SK-N-SH treated with all-trans-retinoic acid at 6 μM for 48 hours (cell line): Measurements from ENCODE around the gene NSUN7.

Source experiments
- ARNTL ChIP-seq: fragments of 450-650 bp; formaldehyde crosslinking; IDR thresholded peaks from 2 replicates; pipeline ENCODE4 v1.5.0; 2020; ENCODE audit warnings: low read depth, mild to moderate bottlenecking, moderate library complexity, borderline replicate concordance
- CREB5 ChIP-seq: fragments of 250-450 bp; sonication (Bioruptor Pico); IDR thresholded peaks from 2 replicates; pipeline ENCODE4 v1.5.1; 2020; ENCODE audit warnings: low read depth, mild to moderate bottlenecking, moderate library complexity
- CSRNP3 ChIP-seq: fragments of 250-450 bp; sonication (Bioruptor Pico); IDR thresholded peaks from 2 replicates; pipeline ENCODE4 v1.5.1; 2021; ENCODE audit warnings: mild to moderate bottlenecking, moderate library complexity
- PATZ1 ChIP-seq: fragments of 250-450 bp; sonication (Bioruptor Pico); IDR thresholded peaks from 2 replicates; pipeline ENCODE4 v1.8.0; 2020; ENCODE audit warnings: mild to moderate bottlenecking, moderate library complexity, borderline replicate concordance
- PPARA ChIP-seq: fragments of 250-450 bp; sonication (Bioruptor Pico); IDR thresholded peaks from 2 replicates; pipeline ENCODE4 v1.5.0; 2020; ENCODE audit warnings: mild to moderate bottlenecking, borderline replicate concordance
- RARB ChIP-seq: fragments of 250-450 bp; sonication (Bioruptor Pico); IDR thresholded peaks from 2 replicates; pipeline ENCODE4 v1.8.0; 2021; ENCODE audit warnings: mild to moderate bottlenecking, moderate library complexity
- TCF4 ChIP-seq: fragments of 250-450 bp; sonication (Bioruptor Pico); IDR thresholded peaks from 2 replicates; pipeline ENCODE4 v1.8.0; 2021; ENCODE audit warnings: mild to moderate bottlenecking, moderate library complexity, borderline replicate concordance
- TSHZ2 ChIP-seq: fragments of 250-450 bp; sonication (Bioruptor Pico); IDR thresholded peaks from 2 replicates; pipeline ENCODE4 v1.5.0; 2020; ENCODE audit warnings: mild to moderate bottlenecking, moderate library complexity
- ZC3H10 ChIP-seq: fragments of 250-450 bp; sonication (Bioruptor Pico); IDR thresholded peaks from 2 replicates; pipeline ENCODE4 v1.5.1; 2021; ENCODE audit warnings: mild to moderate bottlenecking, moderate library complexity
- ZFP3 ChIP-seq: fragments of 250-450 bp; sonication (Bioruptor Pico); IDR thresholded peaks from 2 replicates; pipeline ENCODE4 v1.5.0; 2020; ENCODE audit warnings: mild to moderate bottlenecking, moderate library complexity
- ZNF565 ChIP-seq: fragments of 450-650 bp; formaldehyde crosslinking; conservative IDR thresholded peaks from 2 replicates; pipeline ENCODE4 v1.5.0; 2020; ENCODE audit warnings: low read depth, mild to moderate bottlenecking, moderate library complexity

- no peak for TF ChIP-seq RARB (CRISPR knock-in tag)
- no peak for TF ChIP-seq TSHZ2 (CRISPR knock-in tag)
- TF ChIP-seq PPARA = no peak
- TF ChIP-seq ZNF565 = no peak
- TF ChIP-seq ARNTL (CRISPR knock-in tag) = no peak
- TF ChIP-seq PATZ1 = no peak
- TF ChIP-seq ZFP3 (CRISPR knock-in tag) = no peak
- TF ChIP-seq CREB5 (CRISPR knock-in tag) = no peak
- TF ChIP-seq TCF4 (CRISPR knock-in tag) = no peak
- TF ChIP-seq ZC3H10 = no peak
- TF ChIP-seq CSRNP3 (CRISPR knock-in tag) = no peak
These were observed 77.1 kb downstream of the NSUN7 start for GRCh38 chr4:40826821-40827220.
